Measurements from ENCODE around the gene GDF2. TPM values are rescaled to one million over a fixed set of nuclear protein-coding genes. Genes with fewer than 3 reads are reported as not detected.

The GDF2 gene
- not detected in 3 replicates for total RNA-seq

DNA sequence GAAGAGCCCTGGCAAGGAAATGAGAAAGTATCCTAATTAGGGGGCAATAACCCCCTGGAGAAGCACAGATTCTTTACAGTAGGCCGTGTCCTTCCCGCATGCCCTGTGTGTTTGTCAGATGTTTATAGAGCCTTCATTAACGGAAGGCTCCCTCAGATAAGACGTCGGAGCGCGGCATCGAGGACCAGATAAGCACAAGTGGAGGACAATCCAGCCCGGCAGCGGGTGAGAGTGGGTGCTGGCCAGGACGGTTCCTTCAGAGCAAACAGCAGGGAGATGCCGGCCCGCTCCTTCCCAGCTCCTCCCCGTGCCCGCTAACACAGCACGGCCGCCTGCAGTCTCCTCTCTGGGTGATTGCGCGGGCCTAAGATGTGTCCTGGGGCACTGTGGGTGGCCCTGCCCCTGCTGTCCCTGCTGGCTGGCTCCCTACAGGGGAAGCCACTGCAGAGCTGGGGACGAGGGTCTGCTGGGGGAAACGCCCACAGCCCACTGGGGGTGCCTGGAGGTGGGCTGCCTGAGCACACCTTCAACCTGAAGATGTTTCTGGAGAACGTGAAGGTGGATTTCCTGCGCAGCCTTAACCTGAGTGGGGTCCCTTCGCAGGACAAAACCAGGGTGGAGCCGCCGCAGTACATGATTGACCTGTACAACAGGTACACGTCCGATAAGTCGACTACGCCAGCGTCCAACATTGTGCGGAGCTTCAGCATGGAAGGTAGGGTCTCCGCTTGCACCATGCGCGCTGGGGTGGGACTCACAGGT, at the start of gene GDF2:
GDF2 (plus strand) TSS at position 155 of the 762 bp plus-strand sequence; CDS start at position 370, 215 bp downstream.
- H3K9me3 Mint-ChIP-seq: no peaks in the 10 kb centered on the region
- H3K4me3 Mint-ChIP-seq: no peak within 1 kb of the TSS
- peaks cover 52% of the 10 kb centered on the region for H3K27me3 Mint-ChIP-seq (ENCODE audit: low read depth)
- H3K4me1 Mint-ChIP-seq: peaks cover 21% of the 10 kb centered on the region
- no peaks in the 10 kb centered on the region for H3K36me3 Mint-ChIP-seq
- TF ChIP-seq, protein P1, sequence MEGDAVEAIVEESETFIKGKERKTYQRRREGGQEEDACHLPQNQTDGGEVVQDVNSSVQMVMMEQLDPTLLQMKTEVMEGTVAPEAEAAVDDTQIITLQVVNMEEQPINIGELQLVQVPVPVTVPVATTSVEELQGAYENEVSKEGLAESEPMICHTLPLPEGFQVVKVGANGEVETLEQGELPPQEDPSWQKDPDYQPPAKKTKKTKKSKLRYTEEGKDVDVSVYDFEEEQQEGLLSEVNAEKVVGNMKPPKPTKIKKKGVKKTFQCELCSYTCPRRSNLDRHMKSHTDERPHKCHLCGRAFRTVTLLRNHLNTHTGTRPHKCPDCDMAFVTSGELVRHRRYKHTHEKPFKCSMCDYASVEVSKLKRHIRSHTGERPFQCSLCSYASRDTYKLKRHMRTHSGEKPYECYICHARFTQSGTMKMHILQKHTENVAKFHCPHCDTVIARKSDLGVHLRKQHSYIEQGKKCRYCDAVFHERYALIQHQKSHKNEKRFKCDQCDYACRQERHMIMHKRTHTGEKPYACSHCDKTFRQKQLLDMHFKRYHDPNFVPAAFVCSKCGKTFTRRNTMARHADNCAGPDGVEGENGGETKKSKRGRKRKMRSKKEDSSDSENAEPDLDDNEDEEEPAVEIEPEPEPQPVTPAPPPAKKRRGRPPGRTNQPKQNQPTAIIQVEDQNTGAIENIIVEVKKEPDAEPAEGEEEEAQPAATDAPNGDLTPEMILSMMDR (IDR thresholded peaks at IDR 0.05; ENCODE audit: unreplicated experiment): no peak
- no peak within 1 kb of the TSS for H3K27ac Mint-ChIP-seq
- no peak for DNase-seq (ENCODE audit: low spot score in 2 of 2, unreplicated experiment in 2 of 2)

DNA sequence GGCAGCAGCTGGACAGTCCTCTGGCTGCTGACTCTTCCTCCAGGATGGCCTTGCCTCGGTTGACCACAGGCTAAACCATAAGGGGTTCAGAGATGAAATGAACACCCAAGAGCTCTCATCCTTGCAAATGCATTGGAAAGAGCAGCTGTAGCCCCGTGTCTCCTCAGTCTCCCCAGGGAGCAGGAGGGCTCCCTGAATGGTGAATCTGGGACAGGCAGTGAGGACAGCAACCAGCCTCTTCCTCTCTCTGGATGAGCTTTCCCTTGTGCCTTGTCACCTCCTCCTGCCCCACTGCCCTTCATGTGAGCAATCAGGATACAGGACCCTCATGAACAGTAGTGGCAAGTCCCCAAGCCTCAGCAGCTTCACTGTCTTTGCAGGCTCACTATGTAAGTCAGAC, 46.2 kb upstream of the GDF2 start:
- TF ChIP-seq, protein P1 (IDR thresholded peaks at IDR 0.05; ENCODE audit: unreplicated experiment): no peak
- H3K27ac Mint-ChIP-seq: no peak overlapping the region
- H3K36me3 Mint-ChIP-seq: no peaks in the 10 kb centered on the region
- H3K27me3 Mint-ChIP-seq (ENCODE audit: low read depth): peaks cover 18% of the 10 kb centered on the region
- peaks cover 20% of the 10 kb centered on the region for H3K9me3 Mint-ChIP-seq
- H3K4me3 Mint-ChIP-seq: no peak overlapping the region
- H3K4me1 Mint-ChIP-seq: no peaks in the 10 kb centered on the region
- DNase-seq (ENCODE audit: low spot score in 2 of 2, unreplicated experiment in 2 of 2): no peak

DNA sequence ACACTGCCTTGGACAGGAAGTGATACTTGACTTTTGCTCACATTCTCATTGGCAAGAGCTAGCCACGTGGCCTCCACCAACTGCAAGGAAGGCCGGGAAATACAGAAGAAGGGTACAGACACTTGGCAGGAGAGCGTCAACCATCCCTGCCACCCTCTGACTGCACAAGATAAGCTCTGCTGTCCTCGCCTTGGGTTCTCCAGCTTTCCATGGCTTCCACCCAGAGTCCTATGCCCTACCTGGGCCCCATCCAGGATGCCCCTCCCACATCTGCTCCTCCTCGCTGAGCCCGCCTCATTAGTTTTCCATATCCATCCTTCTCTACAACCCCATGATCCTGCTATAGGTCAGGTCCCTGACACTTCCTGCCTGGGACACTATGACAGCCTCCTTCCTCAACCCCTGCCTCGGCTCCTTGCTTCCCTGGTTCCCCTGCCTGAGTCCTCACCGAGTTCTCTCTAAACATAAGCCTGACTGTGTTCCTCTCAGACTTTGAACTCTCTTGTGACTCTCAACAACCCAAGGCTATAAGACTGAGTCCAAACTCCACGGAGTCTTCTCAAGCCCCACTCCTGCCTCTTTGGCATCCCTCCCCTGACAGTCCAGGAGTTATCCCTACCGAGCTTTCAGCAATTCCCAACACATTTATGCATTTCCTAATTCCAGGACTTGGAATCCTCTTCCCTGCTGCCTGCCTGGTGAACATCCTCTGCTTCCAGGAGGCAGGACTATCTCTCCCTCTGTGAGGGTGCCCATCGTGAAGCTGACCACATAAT, 45.5 kb upstream of the GDF2 start:
- Mint-ChIP-seq H3K36me3 (no peaks in the 10 kb centered on the region), H3K4me1 (no peaks in the 10 kb centered on the region), H3K4me3 (no peak overlapping the region), H3K27me3 (ENCODE audit: low read depth) (peaks cover 18% of the 10 kb centered on the region), H3K27ac (no peak overlapping the region), H3K9me3 (peaks cover 15% of the 10 kb centered on the region)
- DNase-seq (ENCODE audit: low spot score in 2 of 2, unreplicated experiment in 2 of 2): no peak
- TF ChIP-seq, protein P1 (IDR thresholded peaks at IDR 0.05; ENCODE audit: unreplicated experiment): no peak

DNA sequence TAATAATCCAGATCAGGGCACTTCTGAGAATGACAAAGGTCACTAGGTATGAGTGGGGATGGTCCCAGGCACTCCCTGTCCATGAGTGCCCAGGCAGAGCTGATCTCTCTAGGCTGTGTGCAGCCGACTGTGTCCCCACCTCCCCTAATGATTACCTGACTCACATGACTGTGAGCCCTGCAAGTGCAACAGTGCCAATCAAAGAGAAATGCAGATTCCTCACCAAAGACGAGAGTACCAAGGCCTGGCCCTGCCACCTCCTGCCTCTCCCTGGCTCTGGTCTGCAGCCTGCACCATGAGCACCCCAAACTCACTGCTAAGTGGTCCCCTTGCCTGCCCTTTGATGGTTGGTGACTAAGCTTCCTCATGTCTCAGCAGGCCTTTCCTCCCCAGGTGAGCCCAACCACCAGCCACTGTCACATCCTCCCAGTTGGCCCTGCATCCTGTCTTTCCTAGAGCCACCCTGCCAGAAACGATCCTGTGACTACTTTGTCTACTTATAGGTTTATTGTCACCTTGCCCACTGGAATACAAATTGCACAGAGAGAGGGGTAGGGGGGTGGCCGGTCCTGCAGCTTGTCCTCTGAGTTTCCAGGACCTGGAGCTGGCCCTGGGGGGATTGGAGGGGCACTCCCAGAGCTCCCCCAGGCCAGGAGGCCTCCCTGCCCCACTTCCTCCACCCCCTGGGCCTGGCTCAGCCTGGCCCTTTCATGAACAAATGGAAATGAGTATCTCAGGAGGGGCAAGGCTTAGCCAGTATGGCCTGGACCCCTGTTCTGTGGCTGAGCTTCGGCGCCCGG, 44.7 kb upstream of the GDF2 start:
- no peak overlapping the region for H3K27ac Mint-ChIP-seq
- H3K27me3 Mint-ChIP-seq (ENCODE audit: low read depth): peaks cover 26% of the 10 kb centered on the region
- DNase-seq (ENCODE audit: low spot score in 2 of 2, unreplicated experiment in 2 of 2): no peak
- TF ChIP-seq, protein P1 (IDR thresholded peaks at IDR 0.05; ENCODE audit: unreplicated experiment): no peak
- H3K4me1 Mint-ChIP-seq: no peaks in the 10 kb centered on the region
- no peak overlapping the region for H3K4me3 Mint-ChIP-seq
- no peaks in the 10 kb centered on the region for H3K36me3 Mint-ChIP-seq
- peaks cover 11% of the 10 kb centered on the region for H3K9me3 Mint-ChIP-seq

DNA sequence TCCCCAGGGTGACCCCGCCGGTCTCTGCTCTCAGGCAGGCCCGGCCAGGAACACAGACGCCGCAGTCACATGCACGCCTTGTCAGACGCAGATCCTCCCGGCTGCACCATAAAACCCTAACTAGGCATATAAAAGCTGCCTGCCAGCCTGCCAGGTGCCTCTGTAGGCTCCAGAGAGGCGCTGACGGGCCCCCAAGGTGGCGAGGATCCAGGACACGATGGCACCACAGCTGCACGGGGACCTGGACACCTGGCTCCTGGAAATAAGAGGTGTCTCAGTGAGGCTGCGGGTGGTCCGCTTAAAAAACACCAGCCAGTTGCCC, 44.1 kb upstream of the GDF2 start:
- no peak overlapping the region for H3K4me3 Mint-ChIP-seq
- H3K27ac Mint-ChIP-seq: no peak overlapping the region
- H3K27me3 Mint-ChIP-seq (ENCODE audit: low read depth): peaks cover 31% of the 10 kb centered on the region
- peaks cover 11% of the 10 kb centered on the region for H3K9me3 Mint-ChIP-seq
- no peak for DNase-seq (ENCODE audit: low spot score in 2 of 2, unreplicated experiment in 2 of 2)
- no peaks in the 10 kb centered on the region for H3K4me1 Mint-ChIP-seq
- TF ChIP-seq, protein P1 (IDR thresholded peaks at IDR 0.05; ENCODE audit: unreplicated experiment): no peak
- no peaks in the 10 kb centered on the region for H3K36me3 Mint-ChIP-seq
